Psoas muscle (tissue), 8 donors: ENCODE results near the gene CLTCL1. TPM values are rescaled to one million over a fixed set of nuclear protein-coding genes. Genes with fewer than 3 reads are reported as not detected.

Experiments used
- ATAC-seq, 4 donors: fragments of 200-7000 bp; cut with Tn5 transposase; one replicate each; pipeline ENCODE4 v1.9.1; 2020; ENCODE audit warnings: moderate library complexity in 3 of 4, mild to moderate bottlenecking in 2 of 4
- DNase-seq, 2 donors: peaks; one replicate each; pipeline ENCODE4 v3.0.0-alpha.2; 2020
- H3K27ac ChIP-seq: fragments of 200-600 bp; one replicate; pipeline ENCODE4 v1.8.0; 2022
- H3K27me3 ChIP-seq, 3 donors: fragments of 200-600 bp in 1 of 3; one replicate each; pipeline versions ENCODE4 v1.6.1 to v1.8.0; 2013 to 2022; ENCODE audit warnings: low read length in 2 of 3, mild to moderate bottlenecking in 2 of 3, moderate library complexity in 1 of 3; ENCODE audit not compliant: insufficient read depth in 3 of 3
- H3K36me3 ChIP-seq, 2 donors: fragments of 200-600 bp in 1 of 2; one replicate each; pipeline versions ENCODE4 v1.6.1 to v1.8.0; 2013 to 2022; ENCODE audit warnings: low read depth in 1 of 2, mild to moderate bottlenecking in 1 of 2, moderate library complexity in 1 of 2; ENCODE audit not compliant: insufficient read depth in 1 of 2
- H3K4me1 ChIP-seq: fragments of 200-600 bp; one replicate; pipeline ENCODE4 v1.8.0; 2022
- H3K4me3 ChIP-seq: fragments of 200-600 bp; one replicate; pipeline ENCODE4 v1.8.0; 2022; ENCODE audit warnings: mild to moderate bottlenecking
- H3K9me3 ChIP-seq: fragments of 200-600 bp; one replicate; pipeline ENCODE4 v1.8.0; 2022
- WGBS, 3 donors: extraction: QIAGEN DNeasy Blood & Tissue Kit; methylation state at CpG; one replicate each; pipeline versions ENCODE4 v1.1.6 to v1.1.7; 2013; 5-methylcytosine and 5-hydroxymethylcytosine counted together
- intact Hi-C, 2 donors: fragments of 100-400 bp; cut with DNase I; formaldehyde crosslinking; loops; one replicate each; pipeline versions ENCODE4 v1.11.0 to v1.14.2; 2022
- polyA plus RNA-seq, 3 donors: library from polyadenylated mRNA; stranded (reverse); fragments of 200-250 nt; gene quantifications; one replicate each; pipeline ENCODE4 v1.2.3, GENCODE V29; 2013
- total RNA-seq, 4 donors: library from RNA; stranded (reverse); fragmentation: NEBNext Ultra II Directional in 2 of 4; extraction: Animal tissue kit (Norgen Biotek cat#: 25700) in 2 of 4; gene quantifications; one replicate each; pipeline versions ENCODE4 v1.2.1 to v1.2.4, GENCODE V29; 2021 to 2023
- TF ChIP-seq, protein P1 (sequence below): fragments of 200-600 bp; IDR thresholded peaks from one replicate; pipeline ENCODE4 v1.8.0; 2022; ENCODE audit warnings: antibody characterized with exemption
- donor health status: healthy with polysubstance abuse.
- donor health status: DM: no; HTN: no; CAD: no; lungs with moderate emphysema.
- donor health status: Bipolar disorder and iron deficiency.
- donor health status: healthy.
- donor health status: DM: yes; HTN: yes; CAD: no.
- donor health status: DM: no; HTN: no; CAD: no.
- donor health status: DM: no; HTN: no; CAD: no.
- donor health status: DM: yes; HTN: yes; CAD: no.

Gene CLTCL1
- total and polyA plus RNA-seq, 7 donors: 16.8 to 253 (median 92.6) TPM

DNA sequence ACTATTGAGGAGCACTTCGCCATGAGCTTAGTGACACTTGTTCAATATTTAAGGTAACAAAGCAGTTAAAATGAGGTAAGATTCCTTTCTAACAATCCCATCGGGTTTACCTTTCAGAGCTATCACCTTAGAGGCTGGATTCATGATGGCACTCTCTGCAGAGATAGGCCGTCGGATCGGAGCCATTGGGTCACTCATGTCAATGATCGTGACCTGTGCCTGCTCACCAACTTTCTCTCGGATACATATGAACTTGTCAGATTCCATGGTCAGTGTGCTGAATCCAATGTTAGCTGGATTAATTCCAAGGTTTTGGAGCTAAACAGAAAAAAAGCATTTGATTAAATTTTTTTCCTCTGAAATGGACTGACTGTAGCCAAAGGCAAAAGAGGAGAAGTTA lies 16.0 kb downstream of the CLTCL1 start:
- TF ChIP-seq, protein P1, sequence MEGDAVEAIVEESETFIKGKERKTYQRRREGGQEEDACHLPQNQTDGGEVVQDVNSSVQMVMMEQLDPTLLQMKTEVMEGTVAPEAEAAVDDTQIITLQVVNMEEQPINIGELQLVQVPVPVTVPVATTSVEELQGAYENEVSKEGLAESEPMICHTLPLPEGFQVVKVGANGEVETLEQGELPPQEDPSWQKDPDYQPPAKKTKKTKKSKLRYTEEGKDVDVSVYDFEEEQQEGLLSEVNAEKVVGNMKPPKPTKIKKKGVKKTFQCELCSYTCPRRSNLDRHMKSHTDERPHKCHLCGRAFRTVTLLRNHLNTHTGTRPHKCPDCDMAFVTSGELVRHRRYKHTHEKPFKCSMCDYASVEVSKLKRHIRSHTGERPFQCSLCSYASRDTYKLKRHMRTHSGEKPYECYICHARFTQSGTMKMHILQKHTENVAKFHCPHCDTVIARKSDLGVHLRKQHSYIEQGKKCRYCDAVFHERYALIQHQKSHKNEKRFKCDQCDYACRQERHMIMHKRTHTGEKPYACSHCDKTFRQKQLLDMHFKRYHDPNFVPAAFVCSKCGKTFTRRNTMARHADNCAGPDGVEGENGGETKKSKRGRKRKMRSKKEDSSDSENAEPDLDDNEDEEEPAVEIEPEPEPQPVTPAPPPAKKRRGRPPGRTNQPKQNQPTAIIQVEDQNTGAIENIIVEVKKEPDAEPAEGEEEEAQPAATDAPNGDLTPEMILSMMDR: no peak
- ATAC-seq: no peak
- Histone ChIP-seq H3K4me3 (no peak overlapping the region), H3K9me3 (no peaks in the 10 kb centered on the region), H3K36me3 (peaks cover 0 to 28% of the 10 kb centered on the region in 2 donors), H3K27me3 (no peaks in the 10 kb centered on the region), H3K27ac (peak overlapping the region; percentile 74), H3K4me1 (peaks cover 38% of the 10 kb centered on the region)
- WGBS, 3 donors: 62 to 85% (median 62%) methylated on average over 7 of the region's 7 CpGs
- DNase-seq: no peak
- intact Hi-C loops: no loop called here

DNA sequence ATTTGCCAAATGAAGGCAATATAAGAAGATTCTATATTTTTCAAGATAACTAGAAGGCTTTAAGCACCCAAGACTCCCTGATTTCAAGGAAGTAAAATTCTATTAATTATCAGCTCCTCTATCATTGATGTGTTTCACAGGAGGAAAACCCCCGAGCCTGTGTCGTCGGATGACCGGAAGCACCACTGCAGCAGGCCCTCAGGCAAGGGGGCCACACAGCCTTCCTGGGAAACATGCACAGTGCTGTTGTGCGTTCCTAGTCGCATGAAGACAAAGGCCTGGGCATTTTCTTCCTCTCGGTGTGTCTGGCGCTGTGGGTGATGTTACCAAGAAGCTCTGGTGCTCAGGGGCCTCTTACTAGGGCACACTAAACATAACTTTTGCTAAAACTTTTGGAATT lies 16.4 kb downstream of the CLTCL1 start:
- intact Hi-C loops: no loop called here
- Histone ChIP-seq H3K4me3 (no peak overlapping the region), H3K9me3 (no peaks in the 10 kb centered on the region), H3K36me3 (peaks cover 0 to 30% of the 10 kb centered on the region in 2 donors), H3K27me3 (no peaks in the 10 kb centered on the region), H3K27ac (peak overlapping the region; percentile 74), H3K4me1 (peaks cover 38% of the 10 kb centered on the region)
- ATAC-seq: no peak
- 92 to 97% (median 94%) methylated on average over 8 of the region's 8 CpGs for WGBS, 3 donors
- no peak for DNase-seq
- TF ChIP-seq, protein P1: no peak

DNA sequence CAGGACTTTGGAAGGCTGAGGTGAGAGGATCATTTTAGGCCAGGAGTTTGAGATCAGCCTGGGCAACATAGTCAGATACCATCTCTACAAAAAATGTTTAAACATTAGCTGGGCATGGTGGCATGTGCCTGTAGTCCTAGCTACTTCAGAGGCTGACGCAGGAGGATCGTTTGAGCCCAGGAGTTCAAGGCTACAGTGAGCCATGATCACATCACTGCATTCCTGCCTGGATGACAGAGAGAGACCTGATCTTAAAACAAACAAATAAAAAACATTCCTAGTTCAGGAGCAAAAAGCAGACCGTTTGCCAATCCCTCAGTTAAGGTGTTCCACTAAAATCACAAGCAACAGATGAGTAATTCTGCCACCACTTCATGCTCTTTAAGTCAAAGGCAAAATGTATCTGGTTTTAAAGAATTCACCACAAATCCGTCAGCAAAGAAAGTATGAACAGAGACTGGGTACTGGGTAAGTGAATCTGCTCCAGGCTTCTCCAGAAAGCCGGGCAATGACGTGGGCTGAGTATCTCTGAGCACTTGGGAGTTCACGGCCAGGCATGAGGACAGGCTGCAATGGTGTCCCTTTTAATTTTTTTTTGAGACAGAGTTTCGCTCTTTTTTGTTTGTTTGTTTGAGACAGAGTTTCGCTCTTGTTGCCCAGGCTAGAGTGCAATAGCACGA lies 19.5 kb downstream of the CLTCL1 start:
- Histone ChIP-seq H3K36me3 (peaks cover 0 to 44% of the 10 kb centered on the region in 2 donors), H3K27ac (peak overlapping the region; percentile 74), H3K27me3 (no peaks in the 10 kb centered on the region), H3K9me3 (no peaks in the 10 kb centered on the region), H3K4me1 (peaks cover 29% of the 10 kb centered on the region), H3K4me3 (no peak overlapping the region)
- 59 to 77% (median 60%) methylated on average over 10 of the region's 10 CpGs for WGBS, 3 donors
- ATAC-seq: no peak
- TF ChIP-seq, protein P1: no peak
- no peak for DNase-seq
- intact Hi-C loops: no loop called here

DNA sequence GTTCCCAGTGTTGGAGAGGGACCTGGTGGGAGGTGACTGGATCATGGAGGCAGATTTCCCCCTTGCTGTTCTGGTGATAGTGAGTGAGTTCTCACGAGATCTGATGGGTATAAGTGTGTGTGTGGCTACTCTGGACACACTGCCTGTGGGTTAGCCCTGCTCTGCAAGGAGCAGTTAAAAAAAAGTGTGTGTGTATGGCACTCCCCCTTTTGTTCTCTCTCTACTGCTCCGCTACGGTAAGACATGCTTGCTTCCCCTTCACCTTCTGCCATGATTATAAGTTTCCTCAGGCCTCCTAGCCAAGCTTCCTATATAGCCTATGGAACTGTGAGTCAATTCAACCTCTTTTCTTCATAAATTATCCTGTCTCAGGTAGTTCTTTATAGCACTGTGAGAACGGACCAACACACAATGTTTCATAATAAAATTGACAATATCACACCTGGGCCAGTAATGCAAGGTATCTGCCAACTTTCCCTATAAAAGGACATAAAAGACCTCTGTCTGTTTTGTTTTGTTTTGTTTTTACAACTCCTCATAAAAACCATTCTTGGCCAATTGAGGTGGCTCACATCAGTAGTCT lies 20.2 kb downstream of the CLTCL1 start:
- Histone ChIP-seq H3K9me3 (peaks cover 5% of the 10 kb centered on the region), H3K27me3 (no peaks in the 10 kb centered on the region), H3K36me3 (peaks cover 0 to 44% of the 10 kb centered on the region in 2 donors), H3K4me3 (no peak overlapping the region), H3K27ac (peak overlapping the region; percentile 74), H3K4me1 (peaks cover 28% of the 10 kb centered on the region)
- intact Hi-C loops: no loop called here
- TF ChIP-seq, protein P1: no peak
- DNase-seq (no peak), ATAC-seq (peak in 3 of 4 donors; percentile 22 to 37 (median 28))
- WGBS, 3 donors: 58 to 72% (median 66%) methylated on average over 4 of the region's 4 CpGs
